Left ventricle myocardium inferior (tissue), 1 donor: ENCODE data around the gene PRODH2. TPM values are rescaled to one million over a fixed set of nuclear protein-coding genes. Genes with fewer than 3 reads are reported as not detected.

Experiments
- DNase-seq: peaks from one replicate; pipeline ENCODE4 v3.0.0-alpha.2; 2020
- H3K27ac ChIP-seq: fragments of 200-600 bp; replicated peaks from 2 replicates; pipeline ENCODE4 v1.8.0; 2021
- H3K27me3 ChIP-seq: fragments of 200-600 bp; 2 replicates; pipeline ENCODE4 v1.8.0; 2021; ENCODE audit warnings: low read depth
- H3K36me3 ChIP-seq: fragments of 200-600 bp; 2 replicates; pipeline ENCODE4 v1.8.0; 2021
- H3K4me1 ChIP-seq: fragments of 200-600 bp; 2 replicates; pipeline ENCODE4 v1.8.0; 2021
- H3K4me3 ChIP-seq: fragments of 200-600 bp; 2 replicates; pipeline ENCODE4 v1.8.0; 2021; ENCODE audit warnings: mild to moderate bottlenecking, moderate library complexity
- H3K9me3 ChIP-seq: fragments of 200-600 bp; replicated peaks from 2 replicates; pipeline ENCODE4 v1.8.0; 2021
- intact Hi-C: fragments of 100-400 bp; cut with micrococcal nuclease; formaldehyde crosslinking; loops from one replicate; pipeline ENCODE4 v1.11.0; 2022
- total RNA-seq: library from RNA; stranded (reverse); fragmentation: NEBNext Ultra II Directional; extraction: Animal tissue kit (Norgen Biotek cat#: 25700); gene quantifications from one replicate; pipeline ENCODE4 v1.2.1, GENCODE V29; 2021
- TF ChIP-seq, protein P1 (sequence below): fragments of 200-600 bp; IDR thresholded peaks from 2 replicates; pipeline ENCODE4 v1.8.0; 2021; ENCODE audit warnings: antibody characterized with exemption, mild to moderate bottlenecking, borderline replicate concordance
- donor health status: DM: no; HTN: yes; CAD: no; lungs with severe emphysema.

The PRODH2 gene
- total RNA-seq, 1 donor from 2014 or later, result not detected

- H3K4me1 ChIP-seq, result no peaks in the 10 kb centered on the region
- no peak overlapping the region for H3K27ac ChIP-seq
- H3K9me3 ChIP-seq, result no peaks in the 10 kb centered on the region
- intact Hi-C loops, result no loop called here
- H3K36me3 ChIP-seq, result peaks cover 15% of the 10 kb centered on the region
- H3K4me3 ChIP-seq, result no peak overlapping the region
- no peak for DNase-seq
- H3K27me3 ChIP-seq, result no peaks in the 10 kb centered on the region
- TF ChIP-seq, protein P1, sequence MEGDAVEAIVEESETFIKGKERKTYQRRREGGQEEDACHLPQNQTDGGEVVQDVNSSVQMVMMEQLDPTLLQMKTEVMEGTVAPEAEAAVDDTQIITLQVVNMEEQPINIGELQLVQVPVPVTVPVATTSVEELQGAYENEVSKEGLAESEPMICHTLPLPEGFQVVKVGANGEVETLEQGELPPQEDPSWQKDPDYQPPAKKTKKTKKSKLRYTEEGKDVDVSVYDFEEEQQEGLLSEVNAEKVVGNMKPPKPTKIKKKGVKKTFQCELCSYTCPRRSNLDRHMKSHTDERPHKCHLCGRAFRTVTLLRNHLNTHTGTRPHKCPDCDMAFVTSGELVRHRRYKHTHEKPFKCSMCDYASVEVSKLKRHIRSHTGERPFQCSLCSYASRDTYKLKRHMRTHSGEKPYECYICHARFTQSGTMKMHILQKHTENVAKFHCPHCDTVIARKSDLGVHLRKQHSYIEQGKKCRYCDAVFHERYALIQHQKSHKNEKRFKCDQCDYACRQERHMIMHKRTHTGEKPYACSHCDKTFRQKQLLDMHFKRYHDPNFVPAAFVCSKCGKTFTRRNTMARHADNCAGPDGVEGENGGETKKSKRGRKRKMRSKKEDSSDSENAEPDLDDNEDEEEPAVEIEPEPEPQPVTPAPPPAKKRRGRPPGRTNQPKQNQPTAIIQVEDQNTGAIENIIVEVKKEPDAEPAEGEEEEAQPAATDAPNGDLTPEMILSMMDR, result no peak
These were observed 28.9 kb downstream of the PRODH2 start for GRCh38 chr19:35783469-35784434.

- Histone ChIP-seq H3K27me3 (no peaks in the 10 kb centered on the region), H3K9me3 (no peaks in the 10 kb centered on the region), H3K27ac (no peak overlapping the region), H3K4me3 (no peak overlapping the region), H3K4me1 (no peaks in the 10 kb centered on the region), H3K36me3 (peaks cover 15% of the 10 kb centered on the region)
- DNase-seq, result no peak
- TF ChIP-seq, protein P1, result no peak
- intact Hi-C loops, result no loop called here
These were observed 30.1 kb downstream of the PRODH2 start for GRCh38 chr19:35782589-35782988.

DNA sequence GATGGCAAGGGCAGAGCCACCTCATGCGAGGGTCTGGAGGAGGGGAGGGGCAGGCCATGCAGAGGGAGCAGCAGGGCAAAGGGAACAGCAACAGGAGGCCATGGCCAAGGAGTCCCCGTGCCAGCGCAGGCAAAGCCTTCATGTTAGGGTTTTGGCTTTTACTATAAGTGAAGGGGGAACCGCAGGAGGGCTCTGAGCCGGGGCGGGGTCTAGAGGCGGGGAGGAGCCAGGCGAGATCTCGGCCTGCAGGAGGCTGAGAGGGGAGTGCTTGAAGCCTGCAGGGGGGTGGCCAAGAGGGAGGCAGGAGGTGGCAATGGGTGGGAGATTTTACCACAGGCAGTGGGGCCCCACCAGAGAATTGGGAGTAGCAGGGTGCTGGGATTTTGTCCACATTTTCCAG is 31.0 kb downstream of the PRODH2 start:
- H3K27me3 ChIP-seq, result no peaks in the 10 kb centered on the region
- no peak overlapping the region for H3K4me3 ChIP-seq
- intact Hi-C loops, result no loop called here
- DNase-seq, result no peak
- TF ChIP-seq, protein P1, result no peak
- H3K4me1 ChIP-seq, result no peaks in the 10 kb centered on the region
- H3K9me3 ChIP-seq, result no peaks in the 10 kb centered on the region
- H3K27ac ChIP-seq, result no peak overlapping the region
- H3K36me3 ChIP-seq, result peaks cover 15% of the 10 kb centered on the region

GRCh38 chr19:35780717-35781116 is 31.9 kb downstream of the PRODH2 start:
- DNase-seq, result no peak
- peaks cover 15% of the 10 kb centered on the region for H3K36me3 ChIP-seq
- intact Hi-C loops, result no loop called here

GRCh38 chr19:35780058-35780457 is 32.6 kb downstream of the PRODH2 start:
- no peaks in the 10 kb centered on the region for H3K9me3 ChIP-seq
- H3K27ac ChIP-seq, result no peak overlapping the region
- no peaks in the 10 kb centered on the region for H3K27me3 ChIP-seq
- TF ChIP-seq, protein P1, result no peak
- H3K4me1 ChIP-seq, result peaks cover 12% of the 10 kb centered on the region
- DNase-seq, result no peak
- intact Hi-C loops, result no loop called here
- peaks cover 15% of the 10 kb centered on the region for H3K36me3 ChIP-seq
- no peak overlapping the region for H3K4me3 ChIP-seq

More at GRCh38 chr19:35780717-35781116, 31.9 kb downstream of the PRODH2 start:
- H3K4me1 ChIP-seq, result peaks cover 9% of the 10 kb centered on the region
- H3K9me3 ChIP-seq, result no peaks in the 10 kb centered on the region
- no peak overlapping the region for H3K27ac ChIP-seq
- TF ChIP-seq, protein P1, result no peak
- no peak overlapping the region for H3K4me3 ChIP-seq
- H3K27me3 ChIP-seq, result no peaks in the 10 kb centered on the region
